ENCODE measurements around the gene NDE1. TPM values are rescaled to one million over a fixed set of nuclear protein-coding genes. Genes with fewer than 3 reads are reported as not detected.
"Not testable (repeated sequence)": the region's sequence is repeated elsewhere in the genome, so short reads cannot be mapped to it uniquely, and the experiment has no call there.

The NDE1 gene
- total RNA-seq, 1 donor from 2014 or later, result 45.3 TPM

- DNase-seq (ENCODE audit: low read depth), result no peak
- no peak for TF ChIP-seq CTCF (conservative IDR thresholded peaks at IDR 0.05; ENCODE audit: low read depth, low read length)
Measured at GRCh38 chr16:15671530-15672117, 21.6 kb downstream of the NDE1 start.

GRCh38 chr16:15672127-15672513, 22.1 kb downstream of the NDE1 start:
- not testable (repeated sequence) for H3K4me3 ChIP-seq (ENCODE audit: low read depth, low read length); DNase-seq (ENCODE audit: low read depth)

More at GRCh38 chr16:15671530-15672117, 21.6 kb downstream of the NDE1 start:
- no peak overlapping the region for H3K4me3 ChIP-seq (ENCODE audit: low read depth, low read length)

DNA sequence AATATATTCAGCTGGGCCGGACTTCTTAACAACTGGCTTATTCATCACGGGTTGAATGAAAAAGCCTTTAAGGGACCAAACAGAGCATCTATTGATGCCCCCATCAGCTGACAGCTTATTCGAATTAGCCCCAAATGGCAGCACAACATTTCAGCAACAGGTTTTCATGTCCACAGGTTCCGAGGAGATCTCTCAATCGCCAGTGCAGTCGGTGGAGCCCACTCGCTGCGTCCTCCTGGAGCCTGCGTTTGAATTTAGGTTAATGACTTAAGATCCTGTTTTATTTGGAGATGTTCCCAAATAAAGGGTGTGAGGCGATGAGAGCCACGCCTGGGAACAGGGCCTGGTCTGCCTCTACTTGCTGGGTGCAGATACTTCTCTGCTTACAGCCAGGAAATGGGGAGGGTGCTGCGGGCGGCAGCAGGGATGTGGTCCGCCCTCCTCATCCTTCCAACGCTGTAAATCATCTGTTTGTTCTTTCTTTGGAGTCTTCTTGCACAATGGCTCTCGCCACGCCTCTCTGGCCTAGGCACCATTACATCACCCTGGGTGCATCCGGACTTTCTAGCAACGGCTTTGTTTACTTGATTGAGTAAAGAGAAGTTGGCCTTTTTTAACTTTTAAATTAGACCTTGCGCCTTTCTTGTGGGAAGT, 22.6 kb downstream of the NDE1 start:
- peak; percentile 32 for DNase-seq (ENCODE audit: low read depth)
- H3K4me3 ChIP-seq (ENCODE audit: low read depth, low read length), result no peak overlapping the region
- TF ChIP-seq CTCF (conservative IDR thresholded peaks at IDR 0.05; ENCODE audit: low read depth, low read length), result no peak

- no peak for TF ChIP-seq CTCF (conservative IDR thresholded peaks at IDR 0.05; ENCODE audit: low read depth, low read length)
- no peak overlapping the region for H3K4me3 ChIP-seq (ENCODE audit: low read depth, low read length)
- DNase-seq (ENCODE audit: low read depth), result no peak
Measured at GRCh38 chr16:15674571-15674970, 24.5 kb downstream of the NDE1 start.

DNA sequence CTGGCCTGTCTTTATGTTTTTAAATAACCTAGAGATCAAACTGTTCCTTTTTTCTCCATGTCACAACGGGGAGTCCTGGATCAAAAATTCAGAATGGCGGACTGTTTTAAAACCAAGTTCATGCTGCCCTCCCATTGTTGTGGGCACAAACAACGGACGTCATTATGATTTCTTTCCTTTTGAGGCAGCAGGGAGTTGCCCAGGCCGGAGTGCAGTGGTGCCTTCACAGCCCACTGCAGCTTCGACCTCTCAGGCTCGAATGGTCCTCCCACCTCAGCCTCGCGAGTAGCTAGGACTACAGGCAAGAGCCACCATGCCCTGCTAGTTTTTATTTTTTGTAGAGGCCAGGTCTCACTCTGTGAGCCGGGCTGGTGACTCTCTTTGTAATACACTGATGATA, 26.5 kb downstream of the NDE1 start:
- DNase-seq (ENCODE audit: low read depth), result no peak
- no peak for TF ChIP-seq CTCF (conservative IDR thresholded peaks at IDR 0.05; ENCODE audit: low read depth, low read length)
- no peak overlapping the region for H3K4me3 ChIP-seq (ENCODE audit: low read depth, low read length)

DNA sequence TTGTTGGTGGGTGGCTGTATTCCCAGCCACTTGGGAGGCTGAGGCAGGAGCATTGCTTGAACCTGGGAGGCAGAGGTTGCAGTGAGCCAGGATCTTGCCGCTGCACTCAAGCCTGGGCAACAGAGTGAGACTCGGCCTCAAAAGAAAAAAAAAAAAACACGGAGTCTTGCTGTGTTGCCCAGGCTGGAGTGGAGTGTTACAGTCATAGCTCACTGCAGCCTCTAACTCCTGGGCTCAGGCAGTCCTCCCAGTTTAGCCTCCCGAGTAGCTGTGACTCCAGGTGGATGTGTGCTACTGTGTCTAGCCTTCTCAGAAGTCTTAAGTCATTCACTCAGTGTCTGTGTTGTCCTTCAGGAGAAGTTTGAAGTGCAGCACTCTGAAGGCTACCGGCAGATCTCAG, 27.4 kb downstream of the NDE1 start:
- TF ChIP-seq CTCF (conservative IDR thresholded peaks at IDR 0.05; ENCODE audit: low read depth, low read length), result no peak
- H3K4me3 ChIP-seq (ENCODE audit: low read depth, low read length), result no peak overlapping the region

DNA sequence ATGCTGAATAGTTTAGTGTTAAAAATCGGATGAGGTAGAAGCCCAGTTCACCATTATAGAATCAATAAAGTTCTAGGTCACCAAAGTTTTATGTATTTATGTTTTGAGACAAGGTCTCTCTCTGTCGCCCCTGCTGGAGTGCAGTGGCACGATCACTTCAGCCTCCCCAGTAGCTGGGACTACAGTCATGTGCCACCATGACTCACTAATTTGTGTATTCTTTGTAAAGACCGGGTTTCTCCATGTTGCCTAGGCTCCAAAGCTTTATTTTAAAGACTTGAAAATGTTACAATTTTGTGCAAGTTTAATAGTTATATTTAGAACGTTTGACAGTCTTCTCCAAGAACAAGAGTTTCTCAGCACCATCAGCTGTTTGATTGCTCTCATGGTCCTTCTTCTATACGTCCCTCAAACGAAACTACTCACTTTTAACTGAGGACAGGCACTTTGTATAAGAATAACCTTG, 32.1 kb downstream of the NDE1 start:
- no peak for DNase-seq (ENCODE audit: low read depth)
- H3K4me3 ChIP-seq (ENCODE audit: low read depth, low read length), result no peak overlapping the region
- peak; percentile 57 for TF ChIP-seq CTCF (conservative IDR thresholded peaks at IDR 0.05; ENCODE audit: low read depth, low read length)

More for the DNA sequence above, 27.4 kb downstream of the NDE1 start:
- no peak for DNase-seq (ENCODE audit: low read depth)
